ENCODE results near the gene CELF1.

DNA sequence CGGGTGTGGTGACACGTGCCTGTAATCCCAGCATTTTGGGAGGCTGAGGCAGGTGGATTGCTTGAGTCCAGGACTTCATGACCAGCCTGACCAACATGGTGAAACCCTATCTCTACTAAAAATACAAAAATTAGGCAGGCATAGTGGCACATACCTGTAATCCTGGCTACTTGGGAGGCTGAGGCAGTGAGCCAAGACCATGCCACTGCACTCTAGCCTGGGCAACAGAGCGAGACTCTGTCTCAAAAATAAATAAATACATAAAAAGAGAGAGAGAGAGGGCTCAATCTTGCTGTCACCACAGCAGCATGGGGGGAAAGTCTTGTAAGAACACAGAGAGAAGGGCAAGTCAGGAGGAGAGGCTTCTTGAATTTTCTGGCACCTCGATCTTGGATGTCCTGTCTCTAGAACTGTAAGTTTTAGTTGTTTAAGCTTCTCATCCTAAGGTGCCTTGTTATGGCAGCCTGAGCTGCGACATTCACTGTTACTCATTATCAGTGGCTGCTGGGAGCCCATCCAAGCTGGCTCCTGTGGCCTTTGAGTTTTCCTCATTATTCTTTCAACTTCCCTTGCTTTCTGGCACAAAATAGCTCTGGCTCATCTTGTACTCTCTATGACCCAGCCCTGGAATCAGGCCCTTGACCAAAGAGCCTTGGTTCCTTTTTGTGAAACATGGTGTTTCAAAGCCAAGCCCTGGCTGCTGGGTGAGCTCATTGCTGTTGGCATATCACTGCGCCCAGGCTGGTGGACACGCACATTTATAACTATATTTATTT lies 118.7 kb downstream of the CELF1 start:
- TF ChIP-seq YY1 (IDR thresholded peaks at IDR 0.05; ENCODE audit: insufficient read depth, insufficient read length) (no peak), ZNF274 (IDR thresholded peaks at IDR 0.05; ENCODE audit: low read depth, low read length) (no peak), SUZ12 (IDR thresholded peaks at IDR 0.05; ENCODE audit: extremely low read depth, insufficient read depth, insufficient read length) (no peak)

Measured in NT2/D1 (cell line).